ENCODE measurements around the gene NTM.

The NTM gene

GRCh38 chr11:132111838-132112237 lies 741.4 kb downstream of the NTM start:
- H3K27me3 ChIP-seq (ENCODE audit: control insufficient read depth in 3 of 3, insufficient read depth in 3 of 3, low read depth in 1 of 3, low read length in 3 of 3): no peaks in the 10 kb centered on the region
- no peaks in the 10 kb centered on the region for H3K9me3 ChIP-seq (replicated peaks in 1 of 2; ENCODE audit: control insufficient read depth in 2 of 2, insufficient read depth in 1 of 2, low read depth in 1 of 2, low read length in 2 of 2)
- H2AFZ ChIP-seq (ENCODE audit: low read length): no peak overlapping the region
- no peak overlapping the region for H3K4me2 ChIP-seq (ENCODE audit: insufficient read depth, low read length, poor library complexity, severe bottlenecking)
- H2AK5ac ChIP-seq (ENCODE audit: low read depth, low read length): no peak overlapping the region
- H3K36me3 ChIP-seq (replicated peaks in 1 of 2; ENCODE audit: control insufficient read depth in 2 of 2, insufficient read depth in 2 of 2, low read length in 2 of 2): no peaks in the 10 kb centered on the region
- H4K91ac ChIP-seq (ENCODE audit: low read depth, low read length, poor library complexity): no peak overlapping the region
- no peak overlapping the region for H2BK5ac ChIP-seq (ENCODE audit: low read length)
- H3K18ac ChIP-seq (ENCODE audit: low read length): no peak overlapping the region
- H3K23ac ChIP-seq (ENCODE audit: low read depth, low read length, poor library complexity): no peak overlapping the region
- no peak overlapping the region for H3K9ac ChIP-seq (ENCODE audit: low read depth, low read length, poor library complexity)
- no peak overlapping the region for H2BK12ac ChIP-seq (ENCODE audit: low read length)
- H2BK15ac ChIP-seq (ENCODE audit: low read length): no peak overlapping the region
- no peaks in the 10 kb centered on the region for H3K79me1 ChIP-seq (ENCODE audit: low read depth, low read length)
- no peak overlapping the region for H3K4ac ChIP-seq (ENCODE audit: low read length)
- H3K4me1 ChIP-seq (ENCODE audit: control insufficient read depth in 2 of 2, insufficient read depth in 1 of 2, low read depth in 1 of 2, low read length in 2 of 2): peaks cover 0 to 9% of the 10 kb centered on the region in 2 donors
- DNase-seq (ENCODE audit: low spot score): no peak
- no peak overlapping the region for H3K27ac ChIP-seq (replicated peaks; ENCODE audit: low read length)
- H3K4me3 ChIP-seq (ENCODE audit: low read length in 2 of 2): no peak overlapping the region
- no CpG with 5 or more reads among the region's 5 CpGs for WGBS, 2 donors (ENCODE audit: extremely low coverage in 2 of 2, insufficient read length in 2 of 2, insufficient replicate concordance in 1 of 2)
- H2BK120ac ChIP-seq (ENCODE audit: low read depth, low read length): no peak overlapping the region
- H3K14ac ChIP-seq (ENCODE audit: low read length): no peak overlapping the region
- no peak overlapping the region for H4K8ac ChIP-seq (ENCODE audit: low read depth, low read length)

GRCh38 chr11:132112846-132113245 lies 742.4 kb downstream of the NTM start:
- no peaks in the 10 kb centered on the region for H3K79me1 ChIP-seq (ENCODE audit: low read depth, low read length)
- DNase-seq (ENCODE audit: low spot score): no peak
- no peak overlapping the region for H3K4me2 ChIP-seq (ENCODE audit: insufficient read depth, low read length, poor library complexity, severe bottlenecking)
- H2BK15ac ChIP-seq (ENCODE audit: low read length): no peak overlapping the region
- H3K18ac ChIP-seq (ENCODE audit: low read length): no peak overlapping the region
- no peak overlapping the region for H3K4ac ChIP-seq (ENCODE audit: low read length)
- no peak overlapping the region for H3K23ac ChIP-seq (ENCODE audit: low read depth, low read length, poor library complexity)
- no peak overlapping the region for H3K14ac ChIP-seq (ENCODE audit: low read length)
- H2BK5ac ChIP-seq (ENCODE audit: low read length): no peak overlapping the region
- H3K9ac ChIP-seq (ENCODE audit: low read depth, low read length, poor library complexity): no peak overlapping the region
- no peak overlapping the region for H2BK120ac ChIP-seq (ENCODE audit: low read depth, low read length)
- H3K4me3 ChIP-seq (ENCODE audit: low read length in 2 of 2): no peak overlapping the region
- no peak overlapping the region for H2BK12ac ChIP-seq (ENCODE audit: low read length)
- no peak overlapping the region for H3K27ac ChIP-seq (replicated peaks; ENCODE audit: low read length)
- no peaks in the 10 kb centered on the region for H3K27me3 ChIP-seq (ENCODE audit: control insufficient read depth in 3 of 3, insufficient read depth in 3 of 3, low read depth in 1 of 3, low read length in 3 of 3)
- no peaks in the 10 kb centered on the region for H3K36me3 ChIP-seq (replicated peaks in 1 of 2; ENCODE audit: control insufficient read depth in 2 of 2, insufficient read depth in 2 of 2, low read length in 2 of 2)
- no peaks in the 10 kb centered on the region for H3K9me3 ChIP-seq (replicated peaks in 1 of 2; ENCODE audit: control insufficient read depth in 2 of 2, insufficient read depth in 1 of 2, low read depth in 1 of 2, low read length in 2 of 2)
- no CpG with 5 or more reads among the region's 6 CpGs for WGBS, 2 donors (ENCODE audit: extremely low coverage in 2 of 2, insufficient read length in 2 of 2, insufficient replicate concordance in 1 of 2)
- no peak overlapping the region for H4K8ac ChIP-seq (ENCODE audit: low read depth, low read length)
- H3K4me1 ChIP-seq (ENCODE audit: control insufficient read depth in 2 of 2, insufficient read depth in 1 of 2, low read depth in 1 of 2, low read length in 2 of 2): peaks cover 0 to 9% of the 10 kb centered on the region in 2 donors
- H2AK5ac ChIP-seq (ENCODE audit: low read depth, low read length): no peak overlapping the region
- H2AFZ ChIP-seq (ENCODE audit: low read length): no peak overlapping the region
- H4K91ac ChIP-seq (ENCODE audit: low read depth, low read length, poor library complexity): no peak overlapping the region

GRCh38 chr11:132114185-132114584 lies 743.8 kb downstream of the NTM start:
- Histone ChIP-seq H3K9ac (ENCODE audit: low read depth, low read length, poor library complexity) (no peak overlapping the region), H4K8ac (ENCODE audit: low read depth, low read length) (no peak overlapping the region), H3K27ac (replicated peaks; ENCODE audit: low read length) (no peak overlapping the region), H3K14ac (ENCODE audit: low read length) (no peak overlapping the region), H3K23ac (ENCODE audit: low read depth, low read length, poor library complexity) (no peak overlapping the region), H3K4me3 (ENCODE audit: low read length in 2 of 2) (no peak overlapping the region), H3K27me3 (ENCODE audit: control insufficient read depth in 3 of 3, insufficient read depth in 3 of 3, low read depth in 1 of 3, low read length in 3 of 3) (no peaks in the 10 kb centered on the region), H3K4me1 (ENCODE audit: control insufficient read depth in 2 of 2, insufficient read depth in 1 of 2, low read depth in 1 of 2, low read length in 2 of 2) (peaks cover 0 to 9% of the 10 kb centered on the region in 2 donors), H4K91ac (ENCODE audit: low read depth, low read length, poor library complexity) (no peak overlapping the region), H2BK5ac (ENCODE audit: low read length) (no peak overlapping the region), H2BK120ac (ENCODE audit: low read depth, low read length) (no peak overlapping the region), H3K79me1 (ENCODE audit: low read depth, low read length) (no peaks in the 10 kb centered on the region), H3K4ac (ENCODE audit: low read length) (no peak overlapping the region), H2AK5ac (ENCODE audit: low read depth, low read length) (no peak overlapping the region), H2BK15ac (ENCODE audit: low read length) (no peak overlapping the region), H3K9me3 (replicated peaks in 1 of 2; ENCODE audit: control insufficient read depth in 2 of 2, insufficient read depth in 1 of 2, low read depth in 1 of 2, low read length in 2 of 2) (no peaks in the 10 kb centered on the region), H3K18ac (ENCODE audit: low read length) (no peak overlapping the region), H2BK12ac (ENCODE audit: low read length) (no peak overlapping the region), H2AFZ (ENCODE audit: low read length) (no peak overlapping the region), H3K36me3 (replicated peaks in 1 of 2; ENCODE audit: control insufficient read depth in 2 of 2, insufficient read depth in 2 of 2, low read length in 2 of 2) (no peaks in the 10 kb centered on the region), H3K4me2 (ENCODE audit: insufficient read depth, low read length, poor library complexity, severe bottlenecking) (no peak overlapping the region)
- no CpG with 5 or more reads among the region's 3 CpGs for WGBS, 2 donors (ENCODE audit: extremely low coverage in 2 of 2, insufficient read length in 2 of 2, insufficient replicate concordance in 1 of 2)
- DNase-seq (ENCODE audit: low spot score): no peak

GRCh38 chr11:132114743-132115142 lies 744.3 kb downstream of the NTM start:
- Histone ChIP-seq H3K18ac (ENCODE audit: low read length) (no peak overlapping the region), H3K4me1 (ENCODE audit: control insufficient read depth in 2 of 2, insufficient read depth in 1 of 2, low read depth in 1 of 2, low read length in 2 of 2) (peaks cover 0 to 9% of the 10 kb centered on the region in 2 donors), H3K36me3 (replicated peaks in 1 of 2; ENCODE audit: control insufficient read depth in 2 of 2, insufficient read depth in 2 of 2, low read length in 2 of 2) (no peaks in the 10 kb centered on the region), H3K27ac (replicated peaks; ENCODE audit: low read length) (no peak overlapping the region), H3K4ac (ENCODE audit: low read length) (no peak overlapping the region), H2AFZ (ENCODE audit: low read length) (no peak overlapping the region), H2BK120ac (ENCODE audit: low read depth, low read length) (no peak overlapping the region), H3K14ac (ENCODE audit: low read length) (no peak overlapping the region), H2BK15ac (ENCODE audit: low read length) (no peak overlapping the region), H3K4me3 (ENCODE audit: low read length in 2 of 2) (no peak overlapping the region), H3K4me2 (ENCODE audit: insufficient read depth, low read length, poor library complexity, severe bottlenecking) (no peak overlapping the region), H4K8ac (ENCODE audit: low read depth, low read length) (no peak overlapping the region), H3K9me3 (replicated peaks in 1 of 2; ENCODE audit: control insufficient read depth in 2 of 2, insufficient read depth in 1 of 2, low read depth in 1 of 2, low read length in 2 of 2) (no peaks in the 10 kb centered on the region), H2BK12ac (ENCODE audit: low read length) (no peak overlapping the region), H3K23ac (ENCODE audit: low read depth, low read length, poor library complexity) (no peak overlapping the region), H3K79me1 (ENCODE audit: low read depth, low read length) (no peaks in the 10 kb centered on the region), H3K9ac (ENCODE audit: low read depth, low read length, poor library complexity) (no peak overlapping the region), H3K27me3 (ENCODE audit: control insufficient read depth in 3 of 3, insufficient read depth in 3 of 3, low read depth in 1 of 3, low read length in 3 of 3) (no peaks in the 10 kb centered on the region), H4K91ac (ENCODE audit: low read depth, low read length, poor library complexity) (no peak overlapping the region), H2BK5ac (ENCODE audit: low read length) (no peak overlapping the region), H2AK5ac (ENCODE audit: low read depth, low read length) (no peak overlapping the region)
- no CpG with 5 or more reads among the region's 3 CpGs for WGBS, 2 donors (ENCODE audit: extremely low coverage in 2 of 2, insufficient read length in 2 of 2, insufficient replicate concordance in 1 of 2)
- no peak for DNase-seq (ENCODE audit: low spot score)

All from neuronal stem cell (in vitro differentiated cells).